ENCODE data around the gene CHRNE.
A peak's percentile ranks its signal among the peaks of the same experiment; 100 is the strongest.

CHRNE gene

DNA sequence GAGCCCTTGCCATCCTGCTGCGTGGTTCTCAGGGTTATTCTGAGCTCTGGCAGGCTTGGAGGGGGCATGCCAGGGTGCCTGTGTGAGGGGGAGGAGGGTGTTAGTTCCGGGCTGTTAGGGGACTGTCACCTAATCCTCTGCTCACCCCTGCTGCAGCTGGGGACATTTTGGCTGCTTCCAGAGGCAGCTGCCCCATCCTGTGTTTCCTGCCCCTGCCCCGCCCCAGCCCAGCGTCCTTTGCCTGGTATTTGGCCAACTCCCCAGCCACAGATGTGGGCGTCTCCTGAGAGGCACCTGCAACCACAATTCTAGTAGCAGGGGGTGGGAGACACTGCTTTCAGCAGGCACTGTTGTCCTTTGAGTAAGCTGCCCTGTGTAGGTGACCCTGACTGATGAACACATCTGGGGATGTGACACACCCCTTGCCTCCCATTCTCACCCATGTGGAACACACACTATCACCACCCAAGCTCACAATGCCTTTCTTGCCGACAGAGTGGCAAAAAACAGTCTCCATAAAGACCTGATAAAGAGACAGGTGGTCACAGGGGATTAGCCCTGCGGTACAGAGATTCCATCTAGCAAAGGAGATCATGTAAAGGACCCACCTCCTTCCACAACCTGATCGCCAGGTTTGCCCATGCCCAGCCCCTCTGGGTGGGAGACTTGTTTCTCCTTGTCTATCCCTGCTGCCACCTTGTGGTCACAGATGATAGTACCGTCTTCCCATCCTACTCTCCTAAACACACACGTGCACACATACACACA lies at the start of gene CHRNE:
Gene CHRNE (minus strand): TSS at position 48 of the 768 bp plus-strand sequence. CDS start 35 bp downstream, at position 13.
- peak; percentile 78 for DNase-seq (ENCODE audit: low spot score)

DNA sequence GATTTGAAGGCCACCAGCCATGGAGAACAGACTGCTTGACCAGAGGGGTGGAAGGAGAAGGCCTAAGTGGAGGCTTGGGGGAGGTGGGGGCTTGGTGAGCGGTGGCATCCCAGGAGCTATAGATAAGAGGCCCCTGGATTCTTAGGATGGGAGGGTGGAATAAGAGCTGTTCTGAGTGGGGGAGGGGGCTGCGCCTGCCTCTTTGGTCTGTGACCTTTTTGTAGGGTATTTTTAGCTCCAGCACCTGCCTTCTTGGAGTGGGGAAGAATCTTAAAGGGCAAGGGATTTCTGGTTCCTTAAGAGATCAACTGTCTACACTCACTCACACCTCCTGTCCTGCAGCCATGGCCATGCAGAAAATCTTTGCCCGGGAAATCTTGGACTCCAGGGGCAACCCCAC lies 48.6 kb upstream of the CHRNE start:
- DNase-seq (ENCODE audit: low spot score): no peak

DNA sequence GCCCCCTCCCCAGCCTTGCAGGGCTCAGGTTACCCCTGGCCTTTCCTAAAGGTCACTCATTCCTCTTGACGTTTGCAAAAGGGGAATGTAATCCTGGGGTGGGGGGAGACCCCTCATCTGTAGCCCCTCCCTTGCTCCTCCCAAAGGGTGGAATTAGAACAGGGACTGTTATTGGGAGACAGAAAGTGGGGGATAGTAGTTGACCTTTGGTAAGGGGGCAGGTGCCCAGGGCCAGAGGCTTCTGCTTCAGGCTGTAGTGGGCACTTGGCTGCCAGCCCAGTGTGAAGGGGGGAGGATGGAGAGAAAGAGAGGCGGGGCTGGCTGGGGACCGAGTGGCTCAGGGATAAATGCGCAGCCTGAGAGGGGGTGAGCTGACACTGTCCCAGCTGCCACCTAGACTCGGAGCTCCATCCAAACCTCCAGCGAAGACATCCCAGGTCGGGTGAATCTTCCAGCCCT lies 47.9 kb upstream of the CHRNE start, which contains the start of gene ENO3:
Gene ENO3 (plus strand): TSS at position 374 of the 459 bp plus-strand sequence. CDS start 711 bp downstream, outside the sequence.
- DNase-seq (ENCODE audit: low spot score): no peak

DNA sequence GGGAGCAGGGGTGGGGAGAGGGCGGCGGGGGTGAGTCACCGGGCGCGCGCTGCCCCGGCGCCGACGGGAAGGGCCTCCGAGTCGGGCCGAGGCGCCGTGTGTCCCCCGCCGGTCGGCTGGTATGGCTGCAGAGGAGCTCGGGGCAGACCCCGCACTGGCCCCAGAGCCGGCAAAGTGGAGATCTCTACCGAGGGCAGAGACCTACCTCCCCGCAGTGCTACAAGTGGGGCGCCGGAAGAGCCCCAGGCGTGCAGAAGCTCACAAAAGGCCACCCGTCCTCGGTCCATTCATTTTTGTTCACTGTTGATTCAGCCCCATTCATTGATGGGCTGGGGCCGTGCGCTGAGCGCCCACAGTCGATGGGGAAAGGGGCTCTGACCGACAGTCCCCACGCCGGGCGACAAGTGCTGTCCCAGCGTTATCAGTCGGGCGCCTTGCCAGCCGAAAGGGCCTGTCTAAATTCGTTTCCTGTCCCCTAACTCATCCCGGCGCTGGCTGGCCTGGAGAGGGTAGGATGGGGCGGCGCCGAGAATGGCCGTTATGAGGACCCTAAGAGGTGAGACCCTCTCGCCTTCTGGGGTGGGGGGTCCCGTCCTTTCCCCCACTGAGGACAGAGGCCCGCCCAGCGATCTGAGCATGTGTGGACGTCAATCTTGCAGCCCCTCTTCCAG lies 47.3 kb upstream of the CHRNE start:
- peak; percentile 46 for DNase-seq (ENCODE audit: low spot score)

DNA sequence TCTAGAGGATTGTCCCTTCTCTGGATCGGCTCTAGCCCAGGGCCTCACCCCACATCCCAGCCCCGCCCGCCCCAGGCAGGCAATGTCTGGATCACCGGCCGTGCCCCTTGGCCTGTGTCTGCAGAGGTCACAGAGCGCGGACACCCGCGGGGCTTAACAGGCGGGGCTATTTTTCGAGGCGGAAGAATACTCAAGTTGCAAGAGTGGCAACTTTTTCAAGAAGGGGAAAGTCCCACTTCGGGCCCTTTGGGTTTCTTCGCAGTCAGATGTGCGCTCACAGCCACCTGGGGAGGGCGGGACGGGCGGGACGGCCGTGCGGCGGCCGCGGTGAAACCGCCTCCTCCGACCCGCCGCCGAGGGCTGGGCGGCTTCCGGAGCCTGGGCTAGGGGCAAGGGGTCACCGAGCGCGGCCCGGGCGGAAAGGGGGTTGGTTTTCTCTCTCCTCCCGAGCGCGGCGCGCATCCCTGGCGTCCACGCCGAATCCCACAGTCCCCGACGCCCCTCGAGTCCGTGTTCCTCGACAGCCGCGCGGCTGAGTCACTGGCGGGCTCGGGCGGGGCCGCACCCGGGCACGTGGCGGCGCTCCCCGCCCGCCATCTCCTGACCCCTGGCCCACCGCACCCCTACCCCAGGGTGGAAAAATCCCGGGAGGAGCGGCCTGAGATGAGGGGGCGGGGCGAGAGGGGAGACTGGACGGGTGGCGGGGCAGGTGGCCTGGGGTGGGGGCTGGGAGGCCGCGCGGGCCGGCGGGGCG lies 46.6 kb upstream of the CHRNE start:
- DNase-seq (ENCODE audit: low spot score): peak; percentile 77

DNA sequence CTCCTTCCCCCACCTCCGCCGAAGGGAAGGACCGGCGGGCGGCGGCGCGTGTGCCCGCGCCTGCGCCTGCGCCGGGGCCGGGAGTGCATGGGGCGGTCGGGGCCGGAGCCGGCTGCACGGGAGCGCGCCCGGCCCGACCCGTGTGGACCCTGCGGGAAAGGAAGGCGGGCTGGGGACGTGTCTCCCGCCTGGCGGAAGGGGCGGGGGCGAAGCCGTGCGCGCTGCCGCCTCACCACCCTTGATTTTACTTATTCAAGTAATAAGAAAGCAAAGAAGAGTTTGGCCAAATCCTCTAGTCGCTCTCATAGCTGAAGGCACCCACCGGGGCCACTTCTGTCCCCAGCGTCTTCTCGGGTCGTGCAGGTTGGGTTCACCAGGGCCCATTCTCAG lies 46.0 kb upstream of the CHRNE start:
- peak; percentile 79 for DNase-seq (ENCODE audit: low spot score)

DNA sequence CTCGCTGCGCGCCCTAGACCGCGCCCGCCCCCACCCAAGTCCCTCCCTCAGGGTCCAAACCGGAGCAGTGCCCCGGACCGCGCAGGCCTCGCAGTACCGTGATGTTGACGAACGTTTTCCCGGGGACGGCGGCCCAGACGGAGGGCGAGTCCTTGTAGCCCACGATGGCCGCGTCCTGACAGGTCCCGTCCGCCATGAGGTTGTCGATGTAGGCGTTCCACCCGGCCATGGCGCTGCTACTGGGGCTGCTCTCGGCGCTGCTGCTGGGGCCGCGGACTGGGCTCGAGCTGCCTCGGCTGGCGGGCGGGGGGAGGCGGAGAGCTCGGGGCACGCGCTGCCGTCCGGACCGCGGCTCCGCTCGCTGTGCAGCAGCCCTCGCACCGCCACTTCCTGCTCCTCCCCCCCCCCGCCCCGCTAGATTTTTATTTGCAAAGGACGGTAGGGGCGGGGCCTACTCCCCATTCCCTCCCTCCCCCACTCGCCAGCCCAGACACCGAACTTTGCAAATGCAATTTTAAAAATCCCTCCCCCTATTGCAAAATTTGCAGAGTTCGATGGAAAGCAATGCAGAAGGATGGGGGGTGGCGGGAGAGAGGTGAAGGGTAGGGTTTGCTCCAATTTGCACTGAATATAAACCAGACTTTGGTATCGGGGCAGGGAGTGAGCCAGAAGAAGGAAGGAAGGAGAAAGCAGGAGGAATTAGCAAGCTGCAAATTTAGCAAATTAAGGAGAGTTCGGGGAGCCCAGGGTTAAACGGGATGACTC lies 45.5 kb upstream of the CHRNE start, which contains the start of gene PFN1:
Gene PFN1 (minus strand): TSS at position 365 of the 765 bp plus-strand sequence. CDS start 136 bp downstream, at position 229.
- DNase-seq (ENCODE audit: low spot score): peak; percentile 85

DNA sequence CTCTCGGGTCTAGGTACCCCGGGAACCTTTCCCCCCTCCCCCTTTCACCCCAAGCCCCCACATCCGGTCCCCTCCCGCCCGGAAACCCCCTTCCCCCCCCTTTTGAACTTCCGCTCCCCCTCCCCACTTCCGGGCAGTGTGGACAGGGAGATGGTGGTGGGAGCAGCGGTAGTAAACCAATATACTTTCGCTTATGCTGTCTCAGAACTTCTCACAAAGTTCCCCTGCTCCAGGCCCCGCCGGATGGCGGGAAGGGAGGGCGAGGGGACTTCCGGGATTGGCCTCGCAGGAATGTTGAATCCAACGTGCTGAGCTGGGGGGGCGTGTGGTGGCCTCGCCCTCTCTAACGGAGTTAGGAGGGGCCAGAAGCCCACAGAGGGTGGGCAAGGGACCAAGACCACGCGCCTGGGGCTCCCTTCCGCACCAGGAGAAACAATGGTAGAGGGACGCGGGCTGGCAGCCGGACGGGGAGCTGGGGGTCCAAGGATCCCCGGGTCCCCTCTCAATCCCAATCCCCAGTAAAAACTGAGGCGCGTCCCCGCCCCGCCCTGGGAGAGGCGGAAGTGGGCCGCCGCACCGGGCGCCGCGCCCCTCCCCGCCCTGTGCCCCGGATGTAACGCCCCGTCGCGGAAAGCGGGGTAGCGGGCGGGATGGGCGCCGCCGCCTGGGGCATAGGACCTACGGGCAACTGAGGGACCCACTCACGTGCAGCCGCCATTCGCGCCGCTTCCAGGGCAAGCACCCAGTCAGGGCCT lies 44.7 kb upstream of the CHRNE start:
- DNase-seq (ENCODE audit: low spot score): peak; percentile 50

DNA sequence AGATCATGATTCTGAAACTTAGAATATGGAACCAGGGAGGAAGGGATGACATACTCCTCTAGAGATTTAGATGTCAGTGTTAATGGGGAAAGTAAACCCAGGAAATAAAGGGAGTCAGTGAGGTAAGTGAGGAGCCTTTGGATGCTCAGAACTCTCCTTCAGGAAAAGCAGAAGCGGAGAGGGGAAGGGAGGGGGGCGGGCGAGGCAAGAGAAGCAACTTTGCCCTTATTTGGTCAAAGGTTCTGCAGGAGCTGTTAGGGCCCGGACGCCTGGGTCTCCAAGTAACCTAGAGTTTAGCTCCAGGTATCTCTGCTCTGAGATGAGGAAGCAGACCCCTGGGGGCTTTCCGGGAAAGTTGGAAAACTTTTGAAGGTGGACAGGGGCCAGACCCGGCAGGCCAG lies 44.1 kb upstream of the CHRNE start:
- no peak for DNase-seq (ENCODE audit: low spot score)

DNA sequence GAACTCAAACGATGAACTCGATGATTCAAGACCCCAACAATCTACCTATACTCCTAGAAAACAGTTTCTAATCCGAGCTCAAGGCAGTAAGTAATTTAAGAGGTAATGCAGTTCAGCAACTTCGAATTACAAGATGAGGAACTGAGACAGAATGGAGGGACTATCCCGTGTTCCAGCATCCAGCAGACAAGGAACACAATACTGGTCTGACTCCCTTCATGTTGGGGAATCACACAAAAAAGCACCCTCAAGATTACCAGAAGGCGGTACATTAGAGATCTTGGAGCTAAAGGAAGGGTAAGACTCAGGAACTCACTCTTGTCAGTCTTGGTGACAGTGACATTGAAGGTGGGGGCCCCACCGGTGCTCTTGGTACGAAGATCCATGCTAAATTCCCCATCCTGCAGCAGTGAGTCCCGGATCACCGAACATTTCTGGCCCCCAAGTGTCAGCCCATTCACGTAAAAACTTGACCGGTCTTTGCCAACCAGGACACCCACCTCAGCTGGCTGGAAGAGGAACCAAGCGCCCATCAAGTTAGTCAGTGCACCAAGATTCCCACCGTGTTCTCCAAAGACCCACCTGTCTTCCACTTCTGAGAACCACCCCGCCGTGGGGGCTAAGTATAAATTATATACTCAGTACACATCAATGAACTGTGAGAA lies 43.5 kb upstream of the CHRNE start:
- no peak for DNase-seq (ENCODE audit: low spot score)

DNA sequence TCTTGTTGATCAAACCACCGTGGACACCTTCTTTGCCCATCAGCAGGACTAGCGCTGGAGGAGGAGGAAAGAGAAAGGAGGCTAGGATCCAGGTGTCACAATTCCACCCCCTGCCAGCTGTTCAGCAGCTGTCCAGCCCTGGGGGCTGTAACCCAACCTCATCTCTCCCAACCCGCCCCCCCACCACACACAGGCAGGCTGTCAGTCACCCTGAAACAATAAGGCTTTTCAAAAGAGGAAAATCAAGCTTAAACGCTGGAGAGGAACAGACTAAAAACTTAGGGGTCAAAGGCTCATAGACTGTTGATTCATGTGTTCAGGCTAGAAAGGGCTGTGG lies 43.0 kb upstream of the CHRNE start:
- DNase-seq (ENCODE audit: low spot score): no peak

DNA sequence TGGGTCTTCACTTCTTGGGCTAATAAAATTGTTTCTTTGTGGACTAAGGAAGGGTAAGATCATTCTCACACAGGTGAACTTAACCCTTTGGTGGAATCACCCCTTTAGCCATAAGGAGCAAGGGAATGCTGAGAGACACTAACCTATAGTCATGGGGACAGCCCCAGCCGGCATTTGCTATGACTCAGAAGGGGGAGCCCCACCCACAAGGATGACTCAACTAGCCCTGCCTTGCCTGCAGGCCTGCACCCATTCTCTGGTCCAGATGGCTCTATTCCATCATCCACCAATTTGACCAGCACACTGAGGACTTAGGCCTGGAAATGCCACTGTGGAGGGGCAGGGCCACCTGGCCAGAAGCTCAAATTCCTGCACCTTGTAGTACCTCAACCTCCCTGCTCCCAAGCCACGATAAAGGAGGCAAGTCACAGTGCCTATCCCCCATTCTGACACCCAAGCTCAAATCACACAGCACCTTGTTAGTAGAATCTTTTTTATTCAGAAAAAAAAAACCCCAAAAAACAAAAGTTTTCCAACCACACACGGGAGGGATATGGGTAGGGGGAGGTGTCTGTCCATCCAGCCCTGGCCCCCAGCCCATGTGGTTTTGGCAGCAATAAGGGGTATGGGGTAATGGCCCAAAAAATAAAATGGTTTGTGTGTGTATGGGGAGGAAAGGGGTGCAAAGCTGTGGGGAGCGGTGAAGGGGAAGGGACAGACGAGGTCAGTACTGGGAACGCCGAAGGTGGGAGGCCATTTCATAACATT lies 42.5 kb upstream of the CHRNE start:
- DNase-seq (ENCODE audit: low spot score): peak; percentile 91

DNA sequence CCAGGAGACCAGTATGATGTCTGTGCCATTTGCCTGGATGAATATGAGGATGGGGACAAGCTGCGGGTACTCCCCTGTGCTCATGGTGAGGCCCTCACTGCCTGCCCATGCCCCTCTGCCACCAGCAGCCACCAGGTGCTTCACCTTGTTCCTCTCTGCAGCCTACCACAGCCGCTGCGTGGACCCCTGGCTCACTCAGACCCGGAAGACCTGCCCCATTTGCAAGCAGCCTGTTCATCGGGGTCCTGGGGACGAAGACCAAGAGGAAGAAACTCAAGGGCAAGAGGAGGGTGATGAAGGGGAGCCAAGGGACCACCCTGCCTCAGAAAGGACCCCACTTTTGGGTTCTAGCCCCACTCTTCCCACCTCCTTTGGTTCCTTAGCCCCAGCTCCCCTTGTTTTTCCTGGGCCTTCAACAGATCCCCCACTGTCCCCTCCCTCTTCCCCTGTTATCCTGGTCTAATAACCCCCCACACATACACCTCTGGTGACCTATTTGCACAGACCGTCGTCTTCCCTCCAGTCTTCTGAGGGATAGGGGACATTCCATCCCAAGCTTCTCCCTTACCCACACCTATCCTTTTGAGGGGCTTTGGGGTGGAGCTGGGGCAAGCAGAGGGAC lies 41.8 kb upstream of the CHRNE start:
- DNase-seq (ENCODE audit: low spot score): no peak

DNA sequence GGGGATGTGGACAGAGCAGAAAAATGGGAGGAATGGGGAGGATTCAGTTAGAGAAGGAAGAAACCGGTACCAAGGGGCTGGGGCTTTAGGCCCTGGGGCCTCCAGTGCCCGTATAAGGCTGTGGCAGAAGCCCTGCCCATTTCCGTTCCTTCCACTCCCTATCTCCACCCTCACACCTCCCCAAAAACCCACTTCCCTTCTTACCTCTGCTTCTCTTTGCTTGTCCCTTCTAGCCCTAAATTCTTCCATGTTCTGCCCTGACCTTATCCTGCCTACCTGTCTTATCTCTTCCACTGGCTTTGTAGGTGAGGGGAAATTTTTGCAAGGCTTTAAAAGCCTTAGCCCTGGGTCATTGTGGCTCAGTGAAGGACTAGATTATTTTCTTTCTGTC lies 41.3 kb upstream of the CHRNE start:
- no peak for DNase-seq (ENCODE audit: low spot score)

DNA sequence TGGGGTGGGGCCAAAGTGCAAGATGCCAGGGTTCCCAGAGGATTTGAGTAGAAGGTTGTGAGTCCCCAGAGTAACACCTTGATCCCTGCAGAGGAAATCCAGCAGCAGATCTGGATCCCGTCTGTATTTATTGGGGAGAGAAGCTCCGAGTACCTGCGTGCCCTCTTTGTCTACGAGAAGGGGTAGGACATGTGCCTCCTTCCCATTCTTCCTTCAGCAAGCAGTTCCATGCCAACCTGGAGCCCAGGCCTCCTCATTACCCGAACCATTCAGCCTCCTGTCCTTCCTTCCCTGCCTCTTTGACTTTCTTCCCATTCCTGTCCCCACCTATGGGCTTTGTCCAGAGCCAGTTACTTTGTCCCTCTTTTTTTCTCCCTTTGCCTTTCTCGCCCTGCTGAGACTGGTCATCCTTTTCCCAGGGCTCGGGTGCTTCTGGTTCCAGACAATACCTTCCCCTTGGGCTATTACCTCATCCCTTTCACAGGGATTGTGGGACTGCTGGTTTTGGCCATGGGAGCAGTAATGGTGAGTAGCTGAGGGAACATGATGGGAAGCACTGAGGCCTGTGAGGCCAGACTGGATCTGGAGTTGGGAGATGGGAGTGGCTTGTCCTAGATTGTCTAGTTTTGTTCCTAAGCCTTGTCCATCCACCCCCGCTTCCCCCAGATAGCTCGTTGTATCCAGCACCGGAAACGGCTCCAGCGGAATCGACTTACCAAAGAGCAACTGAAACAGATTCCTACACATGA lies 40.0 kb upstream of the CHRNE start:
- DNase-seq (ENCODE audit: low spot score): no peak

DNA sequence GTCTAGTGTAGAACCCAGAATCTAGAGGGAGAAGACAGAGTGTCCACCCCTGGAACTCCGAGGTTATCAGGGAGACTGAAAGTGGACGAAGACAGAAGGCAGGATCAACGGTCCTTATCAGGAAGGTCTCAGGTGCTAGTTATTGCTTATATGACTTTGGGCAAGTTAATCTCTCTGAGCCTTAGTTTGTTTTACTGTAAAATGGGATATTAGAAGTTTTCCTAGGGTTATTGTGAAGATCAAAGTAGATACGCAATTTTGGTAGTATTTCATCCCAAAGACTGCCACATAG lies 38.4 kb upstream of the CHRNE start:
- DNase-seq (ENCODE audit: low spot score): no peak

DNA sequence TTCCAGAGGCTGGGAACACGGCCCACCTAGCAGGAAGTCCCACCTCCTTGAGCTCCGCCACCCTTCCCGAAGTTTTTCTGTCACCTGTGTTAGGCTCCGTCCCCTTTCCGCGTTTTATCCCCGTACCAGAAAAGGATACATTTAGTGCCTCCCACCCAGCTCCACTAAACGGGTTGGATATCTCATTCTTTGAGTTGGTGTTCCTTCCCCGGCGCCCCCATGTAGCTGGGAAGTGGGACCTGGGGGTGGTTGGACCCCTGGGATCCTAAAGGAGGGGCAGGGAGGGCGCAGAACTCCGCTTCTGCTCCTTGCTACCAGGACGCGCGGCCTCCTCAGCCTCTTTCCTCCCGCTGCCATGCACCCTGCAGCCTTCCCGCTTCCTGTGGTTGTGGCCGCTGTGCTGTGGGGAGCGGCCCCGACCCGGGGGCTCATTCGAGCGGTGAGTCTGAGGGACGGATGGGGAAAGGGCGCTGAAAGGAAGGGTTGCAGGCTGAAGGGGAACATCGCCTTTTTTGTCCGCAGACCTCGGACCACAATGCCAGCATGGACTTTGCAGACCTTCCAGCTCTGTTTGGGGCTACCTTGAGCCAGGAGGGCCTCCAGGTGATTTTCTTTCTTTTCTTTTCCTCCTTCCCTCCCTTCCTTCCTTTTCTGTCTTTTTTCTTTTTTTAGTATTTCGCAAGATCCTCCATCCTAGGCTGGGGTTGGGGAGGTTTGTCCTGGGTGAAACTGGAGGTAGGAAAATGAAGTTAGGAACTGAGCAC lies 37.8 kb upstream of the CHRNE start:
- peak; percentile 89 for DNase-seq (ENCODE audit: low spot score)

Measured in LoVo (cell line).